ENCODE results near the gene IL4I1.

DNA sequence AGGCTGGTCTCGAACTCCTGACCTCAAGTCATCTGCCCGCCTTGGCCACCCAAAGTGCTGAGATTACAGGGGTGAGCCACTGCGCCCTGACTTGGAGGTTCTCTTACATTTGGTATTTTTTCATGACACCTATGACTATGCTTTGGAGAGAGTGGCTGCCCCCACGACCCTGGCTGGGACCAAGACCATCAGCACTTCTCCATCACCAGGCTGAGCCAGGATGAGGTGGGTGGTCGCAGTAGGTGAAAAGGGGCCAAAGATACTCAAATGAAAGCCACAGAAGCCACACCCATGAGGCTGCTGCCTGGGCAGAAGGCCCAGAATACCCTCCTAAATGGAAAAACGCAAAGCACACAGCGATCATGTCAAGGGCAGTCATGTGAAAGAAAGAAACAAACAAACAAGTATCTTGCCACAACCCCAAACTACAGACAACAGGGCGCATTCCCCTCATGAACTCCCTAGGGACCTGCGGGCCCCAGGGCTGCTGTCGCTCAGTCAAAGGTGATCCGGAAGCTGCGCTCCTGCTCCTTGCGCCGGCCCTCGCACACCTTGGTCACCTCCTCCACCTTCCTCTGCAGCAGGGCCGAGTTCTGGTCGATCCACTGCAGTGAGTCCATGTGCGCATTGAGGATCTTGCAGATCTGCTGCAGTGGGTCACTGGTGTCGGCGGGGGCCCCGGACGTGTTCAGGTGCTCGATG lies 11.2 kb upstream of the IL4I1 start:
- TF ChIP-seq MAFK (IDR thresholded peaks at IDR 0.05; ENCODE audit: low read depth, low read length) (no peak), RAD21 (IDR thresholded peaks at IDR 0.05; ENCODE audit: low read length) (no peak), POLR2A (IDR thresholded peaks at IDR 0.05; ENCODE audit: low read depth, low read length) (no peak)
- TF ChIP-seq, protein P1, sequence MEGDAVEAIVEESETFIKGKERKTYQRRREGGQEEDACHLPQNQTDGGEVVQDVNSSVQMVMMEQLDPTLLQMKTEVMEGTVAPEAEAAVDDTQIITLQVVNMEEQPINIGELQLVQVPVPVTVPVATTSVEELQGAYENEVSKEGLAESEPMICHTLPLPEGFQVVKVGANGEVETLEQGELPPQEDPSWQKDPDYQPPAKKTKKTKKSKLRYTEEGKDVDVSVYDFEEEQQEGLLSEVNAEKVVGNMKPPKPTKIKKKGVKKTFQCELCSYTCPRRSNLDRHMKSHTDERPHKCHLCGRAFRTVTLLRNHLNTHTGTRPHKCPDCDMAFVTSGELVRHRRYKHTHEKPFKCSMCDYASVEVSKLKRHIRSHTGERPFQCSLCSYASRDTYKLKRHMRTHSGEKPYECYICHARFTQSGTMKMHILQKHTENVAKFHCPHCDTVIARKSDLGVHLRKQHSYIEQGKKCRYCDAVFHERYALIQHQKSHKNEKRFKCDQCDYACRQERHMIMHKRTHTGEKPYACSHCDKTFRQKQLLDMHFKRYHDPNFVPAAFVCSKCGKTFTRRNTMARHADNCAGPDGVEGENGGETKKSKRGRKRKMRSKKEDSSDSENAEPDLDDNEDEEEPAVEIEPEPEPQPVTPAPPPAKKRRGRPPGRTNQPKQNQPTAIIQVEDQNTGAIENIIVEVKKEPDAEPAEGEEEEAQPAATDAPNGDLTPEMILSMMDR (conservative IDR thresholded peaks at IDR 0.05; ENCODE audit: low read depth, low read length), result no peak
- TF ChIP-seq, protein P2, sequence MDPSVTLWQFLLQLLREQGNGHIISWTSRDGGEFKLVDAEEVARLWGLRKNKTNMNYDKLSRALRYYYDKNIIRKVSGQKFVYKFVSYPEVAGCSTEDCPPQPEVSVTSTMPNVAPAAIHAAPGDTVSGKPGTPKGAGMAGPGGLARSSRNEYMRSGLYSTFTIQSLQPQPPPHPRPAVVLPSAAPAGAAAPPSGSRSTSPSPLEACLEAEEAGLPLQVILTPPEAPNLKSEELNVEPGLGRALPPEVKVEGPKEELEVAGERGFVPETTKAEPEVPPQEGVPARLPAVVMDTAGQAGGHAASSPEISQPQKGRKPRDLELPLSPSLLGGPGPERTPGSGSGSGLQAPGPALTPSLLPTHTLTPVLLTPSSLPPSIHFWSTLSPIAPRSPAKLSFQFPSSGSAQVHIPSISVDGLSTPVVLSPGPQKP (IDR thresholded peaks at IDR 0.05; ENCODE audit: borderline replicate concordance, low read depth, low read length), result no peak
- TF ChIP-seq, protein P3, sequence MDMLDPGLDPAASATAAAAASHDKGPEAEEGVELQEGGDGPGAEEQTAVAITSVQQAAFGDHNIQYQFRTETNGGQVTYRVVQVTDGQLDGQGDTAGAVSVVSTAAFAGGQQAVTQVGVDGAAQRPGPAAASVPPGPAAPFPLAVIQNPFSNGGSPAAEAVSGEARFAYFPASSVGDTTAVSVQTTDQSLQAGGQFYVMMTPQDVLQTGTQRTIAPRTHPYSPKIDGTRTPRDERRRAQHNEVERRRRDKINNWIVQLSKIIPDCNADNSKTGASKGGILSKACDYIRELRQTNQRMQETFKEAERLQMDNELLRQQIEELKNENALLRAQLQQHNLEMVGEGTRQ (IDR thresholded peaks at IDR 0.05; ENCODE audit: low read depth, low read length), result no peak
